NOMO-1 treated with DMSO at 0.1 percent for 48 hours (cell line): ENCODE results near the gene DAGLB.

Source experiments
- DNase-seq: peaks from one replicate; lab custom pipeline; 2025; ENCODE audit not compliant: unreplicated experiment; lab: John Stamatoyannopoulos, UW

DAGLB gene

DNA sequence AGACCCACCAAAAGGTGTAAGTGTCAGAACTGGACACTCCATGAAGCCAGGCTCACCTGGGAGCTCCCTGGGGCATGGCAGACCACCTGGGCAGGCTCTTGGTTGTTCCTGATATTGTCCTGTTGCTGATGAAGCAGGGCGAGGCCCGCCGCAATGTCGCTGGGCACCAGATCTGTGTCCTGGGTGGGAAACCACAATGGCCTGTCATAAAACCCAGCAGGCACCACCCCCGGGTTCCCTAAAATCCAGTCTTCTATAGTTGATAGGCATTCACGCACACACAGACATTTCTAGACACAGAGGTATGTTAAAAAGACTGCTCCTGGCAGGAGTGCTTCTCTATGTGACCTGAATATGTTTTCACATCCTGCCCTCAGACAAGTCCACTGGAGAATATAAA is 15.0 kb downstream of the DAGLB start:
- no peak for DNase-seq

DNA sequence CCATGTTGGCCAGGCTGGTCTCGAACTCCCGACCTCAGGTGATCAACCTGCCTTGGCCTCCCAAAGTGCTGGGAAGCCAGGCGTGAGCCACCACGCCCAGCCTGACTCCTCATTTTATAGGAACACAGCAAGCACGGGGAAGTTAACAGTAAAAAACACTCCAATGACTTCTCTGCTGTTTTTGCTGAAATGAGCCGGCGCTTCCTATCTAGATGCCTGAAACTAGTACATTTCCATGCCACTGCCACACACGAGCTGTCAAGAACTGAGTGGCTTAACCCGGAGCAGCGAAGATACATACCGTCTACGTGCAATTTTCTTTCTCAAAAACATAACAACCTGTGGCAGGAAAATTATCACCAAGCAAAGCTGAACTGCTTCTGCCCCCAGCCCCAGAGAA is 16.8 kb downstream of the DAGLB start:
- DNase-seq, result no peak

DNA sequence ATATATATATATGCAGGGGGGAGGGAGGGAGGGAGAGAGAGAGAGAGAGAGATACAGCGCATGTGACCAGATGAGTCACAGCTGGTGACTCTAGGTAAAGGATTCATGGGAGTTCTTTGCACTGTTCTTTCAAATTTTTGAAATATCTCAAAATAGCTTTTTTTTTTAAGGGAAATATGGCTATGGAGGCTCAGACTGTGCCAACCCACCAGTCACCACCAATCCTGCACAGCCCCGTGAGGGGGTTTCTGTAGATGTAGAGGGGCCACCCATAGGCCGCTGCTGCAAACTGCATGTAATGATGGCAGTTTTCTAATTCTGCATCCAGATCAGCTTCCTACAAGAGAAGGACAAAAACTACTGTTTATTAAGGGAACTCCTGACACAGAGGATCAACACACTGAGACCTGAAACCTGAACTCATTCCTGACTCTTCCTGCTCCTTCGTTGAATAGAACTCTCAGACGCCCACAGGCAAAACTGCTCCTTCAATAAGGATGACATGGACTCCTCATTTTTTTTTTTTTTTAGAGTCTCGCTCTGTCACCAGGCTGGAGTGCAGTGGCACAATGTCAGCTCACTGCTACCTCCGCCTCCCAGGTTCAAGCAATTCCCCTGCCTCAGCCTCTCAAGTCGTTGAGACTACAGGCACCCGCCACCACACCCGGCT is 17.3 kb downstream of the DAGLB start:
- DNase-seq, result no peak

DNA sequence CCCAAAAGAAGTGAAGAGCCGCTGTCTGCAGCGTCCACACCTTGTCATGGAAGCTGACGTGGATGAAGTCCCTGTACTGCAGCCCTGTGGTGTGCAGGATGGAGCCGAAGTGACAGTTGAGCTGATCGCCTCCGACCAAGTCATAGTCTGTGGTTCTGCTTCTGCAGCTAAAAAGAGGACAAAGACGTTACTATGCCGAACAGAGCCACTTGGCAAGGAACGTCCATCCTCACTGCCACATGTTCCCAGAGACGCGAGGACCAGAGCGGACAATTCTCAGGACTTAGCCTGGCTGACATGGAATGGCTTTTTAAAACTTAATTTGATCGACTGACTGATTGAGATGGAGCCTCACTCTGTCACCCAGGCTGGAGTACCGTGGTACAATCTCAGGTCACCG is 21.8 kb downstream of the DAGLB start:
- no peak for DNase-seq

DNA sequence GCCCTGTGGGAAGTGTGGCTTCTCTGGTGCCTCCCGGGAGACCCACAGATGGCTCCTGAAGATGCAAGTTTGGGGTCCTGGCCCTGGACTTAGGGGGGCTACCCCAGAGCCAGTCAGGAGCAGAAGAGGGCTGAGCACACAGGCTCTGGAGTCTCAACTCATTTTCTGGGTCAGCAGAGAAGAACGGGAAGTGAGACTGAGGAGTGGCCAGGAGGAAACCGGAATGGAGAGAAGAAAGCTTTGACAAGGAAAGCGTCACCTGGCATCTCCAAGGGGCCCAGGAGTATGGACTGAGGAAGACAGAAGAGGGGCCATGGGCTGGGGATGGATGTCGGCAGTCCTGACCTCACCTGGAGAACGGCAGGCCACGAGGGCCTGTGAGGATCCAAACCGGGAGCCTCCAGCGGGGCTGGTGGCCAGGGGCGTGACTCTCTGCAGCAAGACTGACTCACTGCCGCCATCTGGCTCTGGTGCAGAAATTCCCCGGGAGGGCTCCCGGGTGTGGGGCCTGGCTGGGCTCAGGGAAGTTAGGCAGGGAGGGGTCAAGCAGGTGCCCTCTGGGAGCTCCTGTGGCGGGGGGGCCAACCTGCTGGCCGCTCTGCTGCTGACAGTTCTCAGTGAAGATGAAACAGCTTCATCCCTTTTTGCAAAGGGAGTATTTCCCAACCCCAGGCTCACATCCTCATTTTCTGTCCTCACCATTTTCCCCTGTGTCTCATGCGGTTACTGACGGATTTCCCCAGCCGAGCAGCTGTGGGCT is 23.6 kb downstream of the DAGLB start:
- DNase-seq, result peak; percentile 90

DNA sequence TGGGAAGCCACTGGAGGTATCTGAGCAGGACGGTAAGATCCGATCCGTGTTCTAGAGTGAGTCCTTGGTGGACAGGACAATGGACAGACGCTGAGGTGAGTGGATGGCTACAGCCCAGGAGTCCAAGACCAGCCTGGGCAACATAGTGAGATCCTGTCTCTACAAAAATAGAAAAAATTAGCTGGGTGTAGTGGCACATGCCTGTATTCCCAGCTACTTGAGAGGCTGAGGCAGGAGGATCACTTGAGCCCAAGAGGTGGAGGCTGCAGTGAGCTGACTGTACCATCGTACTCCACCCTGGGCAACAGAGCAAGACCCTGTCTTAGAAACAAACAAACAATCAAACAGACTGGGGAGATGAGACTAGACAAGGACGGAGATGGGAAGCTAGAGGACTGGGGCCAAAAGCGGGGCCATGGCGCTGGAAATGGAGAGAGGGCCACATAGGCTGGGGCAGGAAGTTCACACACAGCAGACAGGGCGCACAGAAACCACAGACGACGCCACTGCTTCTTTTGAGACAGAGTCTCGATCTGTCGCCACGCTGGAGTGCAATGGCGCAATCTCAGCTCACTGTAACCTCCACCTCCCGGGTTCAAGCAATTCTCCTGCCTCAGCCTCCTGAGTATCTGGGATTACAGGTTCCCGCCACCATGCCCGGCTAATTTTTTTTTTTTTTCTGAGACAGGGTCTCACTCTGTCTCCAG is 24.7 kb downstream of the DAGLB start:
- DNase-seq, result no peak

DNA sequence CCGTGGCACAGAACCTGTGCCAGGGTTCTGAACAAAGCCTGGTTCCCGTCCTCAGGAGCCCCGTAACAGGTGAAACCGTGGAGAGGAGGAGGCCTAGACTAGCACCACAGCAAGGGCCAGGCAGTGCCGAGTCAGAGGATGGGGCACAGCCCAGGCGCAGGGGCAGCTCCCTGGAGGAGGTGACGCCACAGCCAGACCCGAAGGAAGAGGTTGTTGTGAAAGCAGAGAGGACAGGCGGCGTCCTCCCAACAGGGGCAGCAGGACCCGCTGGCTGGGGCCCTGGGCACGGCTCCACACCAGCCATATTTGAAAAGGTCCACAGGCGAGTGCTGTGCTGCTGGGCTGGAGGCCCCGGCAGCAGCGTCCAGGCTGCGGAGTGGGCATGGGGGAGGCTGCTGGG is 25.7 kb downstream of the DAGLB start:
- DNase-seq, result no peak

DNA sequence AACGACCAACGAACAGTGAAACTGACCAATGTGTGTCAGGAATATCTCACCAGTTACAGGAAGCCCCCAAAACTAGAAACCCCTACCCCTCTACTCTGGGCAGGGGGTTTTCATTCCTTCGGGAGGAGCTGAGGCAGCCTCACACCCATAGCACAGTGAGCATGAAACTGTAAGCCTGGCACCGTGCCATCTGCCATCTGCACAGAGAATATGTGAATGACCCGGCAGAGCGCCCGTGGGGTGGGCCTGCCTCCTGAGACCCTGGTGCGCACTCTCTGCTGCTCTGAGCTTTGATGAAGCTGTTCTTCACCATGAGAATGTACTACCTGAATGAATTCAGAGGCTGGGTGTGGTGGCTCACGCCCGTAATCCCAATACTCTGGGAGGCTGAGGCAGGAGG is 27.1 kb downstream of the DAGLB start:
- DNase-seq, result no peak

DNA sequence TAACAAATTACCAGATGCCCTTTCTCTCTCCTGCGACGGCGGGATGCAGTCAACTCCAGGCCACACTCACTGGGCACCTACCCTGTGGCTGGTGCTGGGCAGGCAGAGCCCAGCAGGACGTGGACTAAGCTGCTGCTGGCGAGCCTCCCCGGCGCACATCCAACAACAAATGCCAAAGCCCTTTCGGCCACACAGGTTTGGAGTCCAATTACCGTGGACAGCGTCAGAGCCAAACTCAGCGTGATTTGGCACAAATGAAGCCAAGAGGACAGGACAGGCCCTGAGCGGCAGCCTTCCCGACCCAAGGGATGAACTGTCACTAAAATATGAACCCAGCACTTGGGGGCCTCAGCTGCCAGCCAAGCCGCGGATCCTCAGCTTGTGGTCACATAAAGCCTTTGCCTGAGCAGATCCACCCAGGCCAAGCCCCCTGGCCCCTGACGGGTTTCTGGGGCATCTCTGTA is 28.4 kb downstream of the DAGLB start:
- DNase-seq, result no peak

DNA sequence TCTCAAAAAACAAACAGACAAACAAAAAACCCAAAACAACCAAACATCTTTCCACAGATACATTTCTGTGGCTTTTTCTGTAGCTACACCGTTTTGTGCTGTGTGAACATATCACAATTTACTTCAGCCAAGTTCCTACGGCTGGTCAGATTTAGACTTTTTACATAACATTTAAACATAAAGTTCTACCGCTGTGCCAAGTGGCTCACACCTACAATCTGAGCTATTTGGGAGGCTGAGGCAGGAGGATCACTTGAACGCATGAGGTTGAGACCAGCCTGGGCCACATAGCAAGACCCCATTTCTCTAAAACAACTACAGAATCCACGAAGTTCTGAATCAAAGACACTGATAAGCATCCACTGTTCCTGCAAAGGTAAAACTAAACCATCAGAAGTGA is 30.3 kb downstream of the DAGLB start:
- no peak for DNase-seq

DNA sequence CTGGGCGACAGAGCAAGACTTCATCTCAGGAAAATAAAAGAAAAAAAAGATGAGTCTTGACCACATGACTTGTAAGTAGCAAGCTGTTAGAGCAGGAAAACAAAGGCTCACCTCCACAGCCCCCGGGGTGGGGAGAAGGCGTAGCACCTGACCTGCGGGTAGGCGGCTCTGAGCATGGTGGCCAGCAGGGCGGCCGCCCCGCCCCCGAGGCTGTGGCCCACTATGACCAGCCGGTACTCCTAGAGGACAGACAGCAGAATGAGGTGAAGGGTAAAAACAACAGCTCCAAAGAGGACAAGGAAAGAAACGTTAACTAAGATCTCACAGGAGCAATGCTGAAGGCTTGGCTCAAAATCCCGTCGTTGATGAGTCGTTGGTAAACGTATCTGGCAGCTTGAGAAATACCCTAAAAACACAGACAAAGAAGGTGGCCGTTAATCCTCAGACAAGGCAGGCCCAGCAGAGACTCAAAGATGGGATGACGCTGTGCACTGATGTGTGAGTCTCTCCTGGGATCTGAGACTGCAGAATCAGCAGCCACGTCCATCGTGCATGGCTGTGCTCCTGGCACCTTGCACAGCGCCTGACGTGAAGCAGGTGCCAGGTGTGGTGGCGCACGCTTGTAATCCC is 31.1 kb downstream of the DAGLB start:
- no peak for DNase-seq

DNA sequence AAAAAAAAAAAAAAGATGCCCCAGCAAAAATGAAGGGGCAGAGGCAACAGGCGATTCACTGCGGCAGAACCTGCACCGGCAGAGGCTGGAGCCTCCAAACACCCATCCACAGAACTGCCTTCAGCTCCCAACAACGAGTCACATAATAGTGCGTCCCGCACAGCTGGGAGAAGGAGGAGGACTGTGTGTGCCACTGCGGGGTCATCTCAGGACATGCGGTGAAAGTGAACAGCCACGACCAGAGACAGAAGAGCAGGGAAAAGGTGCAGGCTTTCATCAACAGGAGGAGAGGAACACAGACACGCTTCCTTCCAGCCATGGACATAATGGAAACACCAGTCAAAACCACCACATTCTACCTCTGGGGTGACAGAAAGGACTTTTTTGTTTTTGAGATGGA is 34.1 kb downstream of the DAGLB start:
- no peak for DNase-seq

DNA sequence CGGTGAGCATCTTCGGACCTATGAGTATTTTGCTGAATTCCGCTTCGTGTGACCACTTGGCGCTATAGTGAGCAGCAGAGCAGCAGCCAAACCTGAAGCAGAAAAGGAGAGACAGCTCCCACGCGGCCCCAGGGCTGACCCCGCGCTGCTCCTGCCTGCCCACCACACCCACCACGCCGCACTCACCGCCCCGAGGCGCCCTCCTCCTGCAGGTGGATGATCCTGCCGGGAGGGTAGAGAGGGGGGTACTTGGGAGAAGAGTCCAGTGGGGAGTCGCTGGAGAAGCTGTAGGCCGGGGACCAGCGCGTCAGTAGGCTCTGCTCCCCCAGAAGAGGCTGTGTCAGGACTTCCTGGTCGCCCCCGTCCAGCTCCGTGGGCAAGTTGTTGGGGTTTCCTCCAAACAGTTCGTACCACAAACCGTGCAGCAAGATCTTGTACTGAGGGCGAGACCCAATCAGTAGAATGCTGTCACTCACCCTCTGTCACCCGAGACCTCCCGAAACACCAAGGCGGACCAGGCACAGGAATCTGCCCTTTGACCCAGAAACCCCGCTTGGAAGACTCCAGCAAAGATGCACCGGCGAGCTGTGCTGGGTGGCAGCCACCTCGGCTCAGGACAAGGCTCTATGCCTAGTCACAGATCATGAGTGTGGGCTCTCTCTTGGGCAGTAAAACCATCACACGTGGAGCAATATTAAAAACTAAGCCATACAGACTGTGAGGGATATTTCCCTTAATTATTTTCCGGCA is 37.6 kb downstream of the DAGLB start:
- DNase-seq, result no peak

DNA sequence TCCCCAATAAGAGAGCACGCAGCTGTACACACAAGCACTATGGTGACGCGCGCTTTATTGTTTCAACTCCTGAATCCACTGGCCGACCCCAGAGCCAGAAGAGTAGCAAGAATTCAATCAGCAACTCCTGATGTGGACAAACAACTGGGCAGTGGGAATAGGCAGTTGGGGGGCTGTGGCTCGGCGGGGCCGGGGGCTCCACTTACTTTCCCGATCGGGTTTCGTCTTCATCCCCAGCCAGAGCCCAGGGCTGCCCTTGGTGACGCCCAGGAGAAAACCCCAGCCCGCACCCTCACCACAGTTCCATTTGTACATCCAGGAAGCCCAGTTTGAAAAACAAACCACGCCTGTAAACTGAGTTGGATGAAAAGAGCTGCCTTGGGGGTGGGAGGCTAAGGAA is 38.7 kb downstream of the DAGLB start:
- DNase-seq, result no peak

DNA sequence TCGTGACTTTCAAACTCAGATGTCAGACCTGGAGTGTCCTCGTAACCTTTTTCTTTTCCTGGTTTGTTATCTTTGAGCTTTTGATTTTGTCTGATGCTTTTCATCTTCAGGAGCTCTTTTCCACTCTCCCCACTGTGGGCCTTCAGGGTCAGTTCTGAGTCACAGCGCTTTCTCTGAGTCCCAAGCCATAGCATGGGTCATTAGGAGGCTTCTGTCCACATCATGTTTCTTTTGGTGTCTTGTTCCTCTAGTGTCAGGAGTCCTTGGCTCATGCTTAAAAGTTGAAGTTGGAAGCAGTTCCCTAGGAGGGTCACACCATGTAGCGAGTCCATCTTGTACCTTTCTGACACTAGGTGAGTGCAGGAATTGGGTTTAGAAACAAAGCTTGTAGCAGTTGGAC is 40.3 kb downstream of the DAGLB start:
- DNase-seq, result no peak

DNA sequence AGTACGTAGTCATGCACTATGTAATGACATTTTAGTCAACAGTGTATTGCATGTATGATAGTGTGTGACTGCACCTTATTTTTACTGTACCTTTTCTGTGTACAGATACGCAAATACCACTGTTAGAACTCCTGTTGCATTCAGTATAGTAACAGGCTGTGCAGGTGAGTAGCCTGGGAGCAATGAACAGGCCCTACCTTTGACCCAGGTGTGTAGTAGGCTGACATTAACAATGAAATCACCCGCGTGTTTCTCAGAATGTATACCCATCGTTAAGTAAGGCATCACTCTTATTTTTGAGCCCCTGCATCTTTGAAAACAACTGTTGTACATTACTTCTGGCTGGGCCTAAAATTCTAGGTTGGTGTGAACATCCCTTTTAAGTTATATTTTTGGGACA is 41.6 kb downstream of the DAGLB start:
- DNase-seq, result no peak

DNA sequence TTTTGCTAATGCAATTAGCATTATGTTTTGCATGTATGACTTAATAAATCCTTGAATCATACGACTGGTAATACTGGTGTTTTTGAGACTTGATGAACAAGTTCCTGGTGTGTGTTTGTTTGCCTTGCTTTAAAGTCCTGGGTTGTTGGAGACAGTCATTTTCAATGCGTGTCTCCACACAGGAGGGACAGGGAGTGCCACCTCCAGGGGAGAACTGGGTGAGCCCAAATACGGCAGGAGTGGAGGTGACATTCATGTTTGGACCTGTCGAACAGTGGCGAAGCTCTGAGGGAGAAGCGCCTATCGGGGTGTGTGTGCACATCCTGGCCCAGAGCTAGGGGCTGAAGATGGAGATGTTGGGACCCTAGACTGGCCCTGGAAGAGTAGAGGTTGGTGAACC is 43.8 kb downstream of the DAGLB start:
- no peak for DNase-seq

DNA sequence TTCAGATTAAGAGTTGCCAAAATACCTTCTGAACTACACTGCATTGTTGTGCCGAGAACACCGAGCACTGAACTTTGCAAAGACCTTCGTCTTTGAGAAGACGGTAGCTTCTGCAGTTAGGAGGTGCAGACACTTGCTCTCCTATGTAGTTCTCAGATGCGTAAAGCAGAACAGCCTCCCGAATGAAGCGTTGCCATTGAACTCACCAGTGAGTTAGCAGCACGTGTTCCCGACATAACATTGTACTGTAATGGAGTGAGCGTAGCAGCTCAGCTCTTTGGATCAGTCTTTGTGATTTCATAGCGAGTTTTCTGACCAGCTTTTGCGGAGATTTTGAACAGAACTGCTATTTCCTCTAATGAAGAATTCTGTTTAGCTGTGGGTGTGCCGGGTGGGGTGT is 45.0 kb downstream of the DAGLB start:
- DNase-seq, result no peak

DNA sequence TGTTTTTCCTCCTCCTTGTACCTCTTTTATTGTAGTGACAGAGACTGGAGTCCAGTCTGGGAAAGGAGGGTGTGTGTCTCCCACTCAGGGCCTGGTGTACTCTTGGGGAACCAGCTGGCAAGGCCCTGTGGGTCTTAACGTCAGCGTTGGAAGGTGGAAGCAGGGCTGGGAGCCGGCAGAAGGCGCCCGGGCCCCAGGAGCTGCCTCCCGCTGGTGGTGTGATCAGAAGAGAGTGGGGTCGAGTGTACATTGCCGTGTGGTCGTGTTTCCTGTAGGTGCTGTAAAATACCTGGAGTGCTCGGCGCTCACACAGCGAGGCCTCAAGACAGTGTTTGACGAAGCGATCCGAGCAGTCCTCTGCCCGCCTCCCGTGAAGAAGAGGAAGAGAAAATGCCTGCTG is 45.7 kb downstream of the DAGLB start:
- DNase-seq, result no peak

DNA sequence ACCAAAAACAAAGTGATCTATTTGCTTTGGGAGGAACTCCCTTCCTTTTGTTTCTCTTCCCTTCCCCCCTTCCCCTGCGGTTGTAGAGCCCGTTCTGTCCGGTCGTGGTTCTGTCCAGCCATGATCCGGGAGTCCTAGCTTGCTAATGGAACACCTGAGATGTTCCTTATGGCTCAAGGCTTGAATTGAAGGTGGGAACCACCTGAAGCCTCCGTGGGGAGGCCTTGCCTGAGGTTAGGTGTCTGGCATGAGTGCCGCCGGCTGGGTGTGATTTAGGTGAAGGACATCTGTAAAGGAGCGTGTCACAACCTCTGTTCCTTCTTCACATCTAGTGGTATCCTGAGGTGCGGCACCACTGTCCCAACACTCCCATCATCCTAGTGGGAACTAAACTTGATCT is 46.2 kb downstream of the DAGLB start:
- DNase-seq, result no peak
